Transverse colon (tissue), 4 donors: ENCODE data around the gene HDAC8.

Source experiments
- EP300 ChIP-seq: sonication (generic); formaldehyde crosslinking; IDR thresholded peaks from one replicate; pipeline ENCODE4 v1.6.1; 2017; ENCODE audit warnings: antibody characterized with exemption, low read depth
- POLR2AphosphoS5 ChIP-seq, 3 donors: sonication (generic); formaldehyde crosslinking; IDR thresholded peaks; one replicate each; pipeline ENCODE4 v1.6.1; 2016; ENCODE audit warnings: antibody characterized with exemption in 3 of 3
- TF ChIP-seq, protein P1 (sequence below), 5 experiments: fragments of 200-600 bp in 3 of 5; fragments of 450-650 bp in 2 of 5; sonication (generic) in 3 of 5; IDR thresholded peaks; 1 replicate in 2 of 5; 2 replicates in 3 of 5; pipeline ENCODE4 v1.5.1; 2016 to 2017; ENCODE audit warnings: antibody characterized with exemption in 5 of 5, inconsistent platforms in 3 of 5, mild to moderate bottlenecking in 2 of 5, moderate library complexity in 1 of 5

DNA sequence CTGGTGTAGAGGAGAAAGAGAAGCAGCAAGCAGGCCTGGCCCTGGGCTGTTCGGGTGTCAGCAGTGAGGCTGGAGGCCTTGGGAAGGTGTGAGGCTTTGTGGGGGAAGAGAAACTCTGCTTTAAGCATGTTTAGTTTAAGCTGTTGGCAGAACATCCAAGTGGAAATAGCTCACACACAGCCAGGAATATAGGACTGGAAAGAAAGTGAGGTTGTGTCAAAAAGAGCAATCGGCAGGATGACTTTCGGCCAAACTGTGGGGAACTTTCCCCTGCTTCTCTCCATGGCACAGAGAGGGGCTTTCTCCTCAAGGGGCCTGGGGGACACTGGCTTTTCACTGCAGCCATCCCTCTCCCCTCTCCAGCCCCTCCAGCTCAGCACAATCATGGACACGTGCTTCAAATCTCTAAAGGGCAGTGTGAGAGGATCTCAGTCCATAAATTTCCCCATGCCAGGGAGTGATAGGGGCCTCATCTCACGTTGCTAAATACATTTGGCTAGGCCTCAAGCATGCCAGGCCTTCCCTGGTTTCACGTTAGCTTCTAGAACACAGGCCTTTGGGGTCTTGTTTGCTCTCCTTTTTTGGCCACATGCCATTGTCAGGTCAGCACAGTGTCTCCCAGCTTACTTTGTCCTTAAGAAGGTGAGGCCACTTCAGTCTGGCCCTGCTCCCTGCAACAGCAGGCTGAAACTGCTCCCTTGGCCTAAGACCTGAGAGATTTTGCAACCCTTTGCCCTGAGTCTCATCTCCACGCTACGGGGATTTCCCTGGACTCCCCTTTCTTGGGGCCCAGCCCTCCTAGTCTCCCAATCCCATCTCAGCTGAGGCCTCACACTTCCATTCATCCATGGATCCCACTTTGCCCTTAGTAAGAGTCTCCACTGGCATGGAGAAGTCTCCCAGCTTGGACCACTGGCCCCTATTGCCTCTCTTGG is 258.7 kb downstream of the HDAC8 start:
- TF ChIP-seq, protein P1, sequence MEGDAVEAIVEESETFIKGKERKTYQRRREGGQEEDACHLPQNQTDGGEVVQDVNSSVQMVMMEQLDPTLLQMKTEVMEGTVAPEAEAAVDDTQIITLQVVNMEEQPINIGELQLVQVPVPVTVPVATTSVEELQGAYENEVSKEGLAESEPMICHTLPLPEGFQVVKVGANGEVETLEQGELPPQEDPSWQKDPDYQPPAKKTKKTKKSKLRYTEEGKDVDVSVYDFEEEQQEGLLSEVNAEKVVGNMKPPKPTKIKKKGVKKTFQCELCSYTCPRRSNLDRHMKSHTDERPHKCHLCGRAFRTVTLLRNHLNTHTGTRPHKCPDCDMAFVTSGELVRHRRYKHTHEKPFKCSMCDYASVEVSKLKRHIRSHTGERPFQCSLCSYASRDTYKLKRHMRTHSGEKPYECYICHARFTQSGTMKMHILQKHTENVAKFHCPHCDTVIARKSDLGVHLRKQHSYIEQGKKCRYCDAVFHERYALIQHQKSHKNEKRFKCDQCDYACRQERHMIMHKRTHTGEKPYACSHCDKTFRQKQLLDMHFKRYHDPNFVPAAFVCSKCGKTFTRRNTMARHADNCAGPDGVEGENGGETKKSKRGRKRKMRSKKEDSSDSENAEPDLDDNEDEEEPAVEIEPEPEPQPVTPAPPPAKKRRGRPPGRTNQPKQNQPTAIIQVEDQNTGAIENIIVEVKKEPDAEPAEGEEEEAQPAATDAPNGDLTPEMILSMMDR (IDR thresholded peaks at IDR 0.05), result no peak
- no peak for TF ChIP-seq POLR2AphosphoS5 (IDR thresholded peaks at IDR 0.05)
- TF ChIP-seq EP300, result no peak
